HTR-8/SVneo (cell line): ENCODE data around the gene ZFYVE27.
"Not testable (repeated sequence)": the region's sequence is repeated elsewhere in the genome, so short reads cannot be mapped to it uniquely, and the experiment has no call there.

Source experiments
- DNase-seq: peaks from one replicate; pipeline ENCODE4 v3.0.0; 2011; ENCODE audit warnings: low spot score, mixed read lengths; ENCODE audit not compliant: insufficient read length
- FAIRE-seq: peaks from 2 replicates; lab custom pipeline; 2011; peaks lifted over from hg19 to GRCh38; lab: Jason Lieb, UNC

ZFYVE27 gene

DNA sequence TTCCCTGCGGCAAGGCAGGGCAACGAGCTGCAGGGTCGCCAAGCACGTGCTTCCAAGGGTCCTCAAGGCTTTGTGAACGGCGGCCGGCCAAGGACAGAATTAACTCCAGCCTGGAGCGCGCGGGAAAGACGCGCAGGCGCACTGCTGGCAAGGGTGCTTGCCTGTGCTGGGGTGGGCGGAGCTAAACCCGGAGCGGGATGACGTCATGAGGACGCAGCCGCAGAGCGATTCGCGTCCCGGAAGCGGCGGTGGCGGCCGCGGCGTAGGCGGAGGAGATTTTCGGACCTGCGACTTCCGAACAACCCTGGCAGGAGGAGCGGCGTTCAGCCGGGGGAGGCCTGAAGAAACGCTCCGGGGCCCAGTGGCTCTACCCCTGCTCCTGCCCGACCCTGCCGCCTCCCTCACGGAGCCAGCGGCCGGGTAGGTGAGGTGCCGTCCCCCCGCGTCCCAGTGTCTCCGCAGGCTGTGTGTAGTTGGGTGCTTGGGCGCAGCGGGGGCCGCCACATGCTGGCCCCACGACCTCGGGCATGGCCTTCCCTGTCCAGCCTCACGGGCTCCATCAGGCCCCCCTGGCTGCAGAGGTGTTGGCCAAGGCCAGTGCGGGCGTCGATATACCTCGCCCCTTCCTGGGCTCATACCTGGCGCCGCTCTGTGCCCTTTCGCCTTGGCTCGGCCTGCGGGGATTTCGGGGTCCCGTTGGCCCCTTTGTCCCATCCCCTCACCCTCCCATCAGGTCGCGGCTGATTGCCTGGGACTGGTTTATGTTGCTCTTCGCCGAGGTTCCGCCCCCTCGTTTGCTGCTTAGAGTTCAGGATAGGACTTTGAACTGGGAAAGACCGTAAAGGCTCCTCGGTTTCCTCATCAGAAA is at the start of gene ZFYVE27:
TSS of gene ZFYVE27 (plus strand) at position 227 of the 868 bp plus-strand sequence. CDS start 1,350 bp downstream, outside the sequence.
- FAIRE-seq = peak; percentile 95
- DNase-seq = peak; percentile 97

DNA sequence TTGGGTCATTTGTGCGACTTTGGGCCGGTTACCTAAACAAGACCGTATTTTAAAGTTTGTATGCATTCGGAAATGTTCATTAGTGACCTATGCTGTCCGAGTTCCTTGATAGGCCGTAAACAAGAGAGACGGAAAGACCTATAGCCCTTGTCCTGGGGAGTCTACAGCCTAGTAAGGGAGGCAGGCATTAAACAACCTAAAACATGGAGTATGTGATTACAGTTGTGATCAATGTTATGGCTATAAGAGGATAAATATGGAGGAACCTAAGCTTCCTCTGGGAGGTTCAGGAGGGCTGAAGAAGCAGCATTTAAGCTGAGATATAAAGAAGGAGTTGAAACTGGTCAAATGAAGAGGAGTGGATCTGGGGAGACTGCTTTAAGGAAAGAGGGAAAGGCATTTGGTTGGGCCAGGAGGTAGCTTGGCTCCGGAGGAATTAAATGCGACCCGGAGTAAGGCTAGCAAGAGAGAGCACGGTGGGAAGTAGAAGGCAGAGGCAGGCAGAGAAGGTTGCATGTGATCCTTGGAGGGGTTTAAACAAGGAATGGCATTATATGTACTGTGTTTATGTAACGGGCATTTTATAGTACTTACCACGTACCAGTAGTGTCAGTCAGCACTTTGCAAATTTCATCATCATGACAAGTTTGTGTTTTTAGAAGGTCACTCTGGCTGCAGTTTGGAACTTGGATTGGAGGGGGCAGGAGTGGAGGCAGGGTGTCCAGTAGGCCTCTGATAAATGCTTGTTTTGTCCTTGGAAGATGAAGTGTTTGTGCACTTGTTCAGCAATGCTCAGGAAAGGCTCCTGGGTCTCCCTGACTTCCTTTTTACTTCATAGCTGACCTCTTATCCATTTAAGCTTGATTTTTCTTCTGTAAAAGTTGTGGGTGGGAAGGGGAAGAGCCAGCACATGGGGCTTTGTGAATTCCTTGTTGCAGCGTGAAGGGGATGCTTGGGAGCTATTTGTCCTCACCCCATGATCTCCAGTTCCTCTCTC is 48.8 kb upstream of the ZFYVE27 start:
- DNase-seq (no peak), FAIRE-seq (no peak)

- peak; percentile 72 for DNase-seq
- peak; percentile 60 for FAIRE-seq
These were observed 47.3 kb upstream of the ZFYVE27 start for GRCh38 chr10:97689559-97690020.

DNA sequence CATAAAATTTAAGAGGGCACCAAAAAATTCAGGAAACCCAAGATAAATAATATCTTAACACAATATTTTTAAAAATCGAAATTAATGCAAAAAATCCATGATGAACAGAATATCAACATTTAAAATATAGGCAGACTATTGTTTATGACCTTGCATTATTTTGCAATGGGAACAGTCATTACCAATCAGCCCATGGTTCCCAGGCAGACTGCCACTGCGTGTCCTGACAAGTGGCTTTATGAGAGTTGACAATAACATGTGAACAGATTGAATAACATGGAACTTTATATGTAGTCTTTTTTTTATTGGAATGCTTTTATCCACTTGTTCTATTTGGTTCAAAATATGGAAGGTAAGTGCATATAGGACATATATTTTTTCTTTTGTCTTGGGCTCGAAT is 46.8 kb upstream of the ZFYVE27 start:
- FAIRE-seq (no peak), DNase-seq (no peak)

DNA sequence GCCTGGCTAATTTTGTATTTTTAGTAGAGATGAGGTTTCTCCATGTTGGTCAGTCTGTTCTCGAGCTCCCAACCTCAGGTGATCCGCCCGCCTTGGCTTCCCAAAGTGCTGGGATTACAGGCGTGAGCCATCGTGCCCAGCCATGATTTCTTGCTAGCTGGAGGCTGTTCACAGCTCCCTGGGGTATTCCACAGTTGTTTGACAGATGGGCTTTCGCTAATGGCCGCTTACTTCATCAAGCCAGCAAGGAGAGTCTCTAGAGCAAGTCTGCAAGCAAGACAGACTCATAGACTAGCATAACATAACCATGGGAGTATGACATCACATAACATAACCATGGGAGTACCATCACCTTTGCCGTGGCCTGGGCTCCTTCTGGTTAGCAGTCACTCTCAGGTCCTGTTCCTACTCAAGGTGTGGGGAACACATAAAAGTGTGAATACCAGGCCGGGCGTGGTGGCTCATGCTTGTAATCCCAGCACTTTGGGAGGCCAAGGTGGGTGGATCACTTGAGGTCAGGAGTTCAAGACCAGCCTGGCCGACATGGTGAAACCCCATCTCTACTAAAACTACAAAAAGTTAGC is 38.8 kb upstream of the ZFYVE27 start:
- not testable (repeated sequence) for FAIRE-seq, DNase-seq

DNA sequence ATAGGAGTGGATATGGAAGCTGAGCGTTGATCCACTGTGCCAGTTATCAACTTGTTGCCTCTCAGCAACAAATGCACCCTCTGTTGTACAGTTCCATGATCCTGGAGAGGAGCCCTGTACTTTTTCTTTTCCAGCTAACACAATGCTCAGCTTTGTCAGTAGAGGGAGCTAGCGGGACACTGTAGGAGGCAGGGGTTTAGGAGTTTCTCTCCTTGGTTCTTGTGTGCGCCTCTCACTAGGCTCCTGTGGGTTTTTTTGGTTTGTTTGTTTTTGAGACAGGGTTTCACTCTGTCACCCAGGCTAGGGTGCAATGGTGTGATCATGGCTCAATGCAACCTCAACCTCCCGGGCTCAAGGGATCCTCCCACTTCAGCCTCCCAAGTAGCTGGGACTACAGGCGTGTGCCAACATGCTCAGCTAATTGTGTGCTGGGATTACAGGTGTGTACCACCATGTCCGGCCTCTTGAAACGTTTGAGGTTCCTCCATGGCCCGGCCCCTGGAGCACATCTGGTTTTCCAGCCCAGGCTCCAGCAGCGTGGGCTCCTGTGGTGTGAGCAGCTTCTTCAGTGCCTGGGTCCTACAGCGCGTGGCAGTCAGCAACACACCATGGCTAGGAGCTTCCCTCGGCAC is 35.4 kb upstream of the ZFYVE27 start:
- DNase-seq (peak; percentile 82), FAIRE-seq (no peak)

GRCh38 chr10:97703398-97704067 is 33.4 kb upstream of the ZFYVE27 start:
- DNase-seq (no peak), FAIRE-seq (no peak)

- FAIRE-seq (no peak), DNase-seq (no peak)
These were observed 32.6 kb upstream of the ZFYVE27 start for GRCh38 chr10:97704341-97704740.

DNA sequence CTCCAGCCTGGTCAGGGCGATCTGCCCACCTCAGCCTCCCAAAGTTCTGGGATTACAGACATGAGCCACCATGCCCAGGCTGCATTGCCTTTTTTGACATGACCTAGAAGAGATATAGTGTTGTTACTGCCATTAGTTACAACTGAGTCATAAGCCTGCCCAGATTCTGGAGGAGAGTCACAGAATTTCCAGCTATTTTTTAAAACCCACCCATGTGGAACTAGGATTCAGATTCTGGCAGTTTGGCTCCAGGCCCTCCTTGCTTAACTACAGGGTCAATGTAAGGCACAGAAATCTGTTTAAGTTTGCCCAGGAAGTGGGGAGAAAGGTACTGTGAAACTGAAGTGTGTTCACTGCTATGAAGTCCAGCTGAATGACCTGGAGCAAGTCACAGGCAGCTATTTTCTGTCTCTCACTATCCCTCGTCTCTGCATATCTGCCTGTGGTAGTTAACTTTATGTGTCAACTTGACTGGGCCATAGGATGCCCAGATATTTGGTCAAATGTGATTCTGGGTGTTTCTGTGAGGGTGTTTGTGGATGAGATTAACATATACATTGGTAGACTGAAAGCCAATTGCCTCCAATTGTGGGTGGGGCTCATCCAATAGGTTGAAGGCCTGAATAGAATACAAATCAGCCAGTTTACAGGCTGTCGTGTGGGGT is 31.8 kb upstream of the ZFYVE27 start:
- DNase-seq (no peak), FAIRE-seq (no peak)

- DNase-seq = no peak
- FAIRE-seq = no peak
These were observed 29.6 kb upstream of the ZFYVE27 start for GRCh38 chr10:97707134-97707861.

DNA sequence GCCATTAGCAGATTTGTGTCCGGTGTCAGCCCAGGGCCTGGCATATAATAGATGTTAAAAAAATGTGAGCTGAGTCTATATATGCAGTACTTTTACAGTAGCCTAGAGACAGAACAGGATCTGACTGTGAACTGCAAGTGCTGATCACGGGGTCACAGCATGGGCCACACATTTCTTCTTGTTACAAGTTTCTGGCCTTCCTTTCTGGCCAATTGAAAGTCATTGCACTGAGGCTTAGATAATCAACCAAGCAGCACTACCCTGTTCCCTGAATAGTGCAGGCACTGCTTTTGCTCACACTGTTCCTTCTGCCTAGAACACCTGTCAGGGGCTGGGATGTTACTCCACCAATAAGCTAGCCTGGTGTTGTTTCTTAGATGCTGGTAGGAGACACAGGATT is 28.8 kb upstream of the ZFYVE27 start:
- FAIRE-seq (no peak), DNase-seq (no peak)

GRCh38 chr10:97708976-97709946 is 27.7 kb upstream of the ZFYVE27 start:
- peak; percentile 63 for DNase-seq
- FAIRE-seq = no peak

- DNase-seq (no peak), FAIRE-seq (no peak)
These were observed 25.0 kb upstream of the ZFYVE27 start for GRCh38 chr10:97711640-97712572.

DNA sequence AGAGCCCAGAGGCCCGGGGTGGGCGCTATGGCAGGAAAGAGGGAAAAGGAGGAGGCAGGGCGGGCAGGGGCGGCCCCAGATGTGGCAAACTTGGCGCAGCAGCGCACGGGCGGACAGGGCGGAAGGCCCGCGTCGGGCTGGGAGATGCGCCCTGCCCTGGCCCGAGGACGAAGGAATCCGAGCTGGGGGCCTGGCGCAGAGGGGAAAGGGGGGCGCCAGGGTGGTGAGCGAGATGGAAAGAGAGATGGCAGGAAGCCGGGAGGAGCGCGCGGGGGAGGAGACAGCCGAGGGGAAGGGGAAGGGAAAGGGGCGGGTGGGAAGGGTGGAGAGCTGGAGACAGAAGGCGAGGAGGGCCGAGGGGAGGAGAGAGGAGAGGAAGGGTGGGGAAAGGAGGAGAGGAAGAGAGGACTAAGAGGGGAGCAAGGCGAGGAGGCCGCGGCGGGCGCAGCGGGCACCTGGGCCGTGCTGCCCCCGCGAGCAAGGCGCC is 23.5 kb upstream of the ZFYVE27 start, which contains the start of gene MARVELD1:
TSS of gene MARVELD1 (plus strand) at position 392 of the 487 bp plus-strand sequence. CDS start 147 bp downstream, outside the sequence.
- FAIRE-seq (peak; percentile 52), DNase-seq (peak; percentile 82)

GRCh38 chr10:97713826-97714400 is 23.0 kb upstream of the ZFYVE27 start:
- peak; percentile 54 for DNase-seq
- peak; percentile 79 for FAIRE-seq
